ENCODE measurements around the gene SLC22A17. TPM values are rescaled to one million over a fixed set of nuclear protein-coding genes. Genes with fewer than 3 reads are reported as not detected.

The SLC22A17 gene
- total and polyA plus RNA-seq, 2 of the 8 experiments (the other 6 are each of a cell fraction or from before 2014, with no cell fraction given) = 43.0 to 49.0 TPM

DNA sequence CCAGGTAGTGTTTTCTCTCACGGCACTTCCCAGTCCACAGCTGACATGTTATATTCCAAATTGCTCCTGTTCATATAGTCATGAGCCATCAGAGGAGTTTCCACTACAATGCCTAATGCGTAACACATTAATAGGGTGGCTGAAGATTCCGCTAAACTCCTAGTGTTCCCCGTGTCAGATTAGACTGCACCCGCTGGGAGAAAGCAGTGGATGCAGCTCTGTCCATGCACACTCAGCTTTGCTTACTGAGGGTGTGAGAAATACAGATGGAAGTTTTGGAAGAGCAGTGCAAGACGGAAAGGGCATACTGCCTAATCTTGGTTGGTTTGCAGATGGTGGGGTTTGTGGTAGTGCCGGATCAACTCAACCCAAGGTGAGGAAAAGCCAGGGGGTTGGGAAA is 55.6 kb downstream of the SLC22A17 start:
- H2BK15ac ChIP-seq (ENCODE audit: low read length) = no peak overlapping the region
- H3K56ac ChIP-seq (replicated peaks; ENCODE audit: insufficient read length, low read depth, low read length) = no peak overlapping the region
- no peak overlapping the region for H2BK5ac ChIP-seq (ENCODE audit: low read depth, low read length)
- H3K14ac ChIP-seq (ENCODE audit: insufficient read length) = no peak overlapping the region
- H3K79me1 ChIP-seq (ENCODE audit: low read depth, low read length) = no peaks in the 10 kb centered on the region
- no peak overlapping the region for H3K9ac ChIP-seq (replicated peaks in 1 of 4; ENCODE audit: extremely low read depth in 1 of 4, low read depth in 3 of 4, low read length in 3 of 4)
- H3K27me3 ChIP-seq (replicated peaks in 1 of 4; ENCODE audit: control insufficient read depth in 3 of 4, extremely low read depth in 1 of 4, insufficient read depth in 3 of 4, low read length in 3 of 4) = peaks cover 33 to 69% (median 61%) of the 10 kb centered on the region in 4 experiments
- POLR2A ChIA-PET (ENCODE audit: partially characterized antibody) = interaction anchor here (1.3 kb wide), 1 partner anchor 15 kb away, joined by 4 read pairs; no protein-coding TSS in a partner anchor
- H3K79me2 ChIP-seq (ENCODE audit: control insufficient read depth in 1 of 2, insufficient read depth in 2 of 2, low read length in 2 of 2) = no peaks in the 10 kb centered on the region
- no peak overlapping the region for H3K23ac ChIP-seq (ENCODE audit: insufficient read length)
- H4K20me1 ChIP-seq (replicated peaks in 1 of 2; ENCODE audit: control insufficient read depth in 1 of 2, insufficient read depth in 2 of 2, low read length in 2 of 2) = peaks cover 5 to 8% of the 10 kb centered on the region in 2 experiments
- H2BK120ac ChIP-seq (replicated peaks; ENCODE audit: low read depth, low read length) = no peak overlapping the region
- no peak overlapping the region for H4K91ac ChIP-seq (replicated peaks; ENCODE audit: insufficient read length, low read length)
- H3K18ac ChIP-seq (ENCODE audit: extremely low read depth, low read length) = no peak overlapping the region
- H3K36me3 ChIP-seq (ENCODE audit: control insufficient read depth in 2 of 4, insufficient read depth in 4 of 4, low read length in 3 of 4) = no peaks in the 10 kb centered on the region
- no peak overlapping the region for H2AFZ ChIP-seq (ENCODE audit: low read length)
- H3K9me3 ChIP-seq (ENCODE audit: insufficient read depth in 2 of 2, low read depth in 1 of 2, low read length in 1 of 2) = no peaks in the 10 kb centered on the region
- H3K23me2 ChIP-seq (ENCODE audit: low read depth, low read length) = peaks cover 8% of the 10 kb centered on the region; the same call in 1 of the 2 replicates
- DNase-seq (ENCODE audit: low read depth in 1 of 2, low spot score in 2 of 2) (no peak), FAIRE-seq (no peak)
- CTCF ChIA-PET (ENCODE audit: partially characterized antibody) = interaction anchor here (0.6 to 7.2 kb wide), 20 partner anchors 9 to 262 kb away, joined by 3 to 42 read pairs (median 6); partner anchors contain the start of genes BCL2L2, HOMEZ and PABPN1
- WGBS, 2 experiments (ENCODE audit: extremely low coverage in 1 of 2, insufficient coverage in 1 of 2, insufficient read length in 1 of 2, insufficient replicate concordance in 2 of 2, low coverage in 1 of 2, low lambda C conversion rate in 2 of 2, missing lambda C conversion rate in 1 of 2) = 87% methylated on average over 7 of the region's 7 CpGs; no CpG with 5 or more reads in 1 of the 2 experiments
- no peak overlapping the region for H4K8ac ChIP-seq (ENCODE audit: extremely low read depth, insufficient read depth, low read length)
- no peak overlapping the region for H3K27ac ChIP-seq (ENCODE audit: low read depth, low read length)
- no peak overlapping the region for H3K4me2 ChIP-seq (ENCODE audit: insufficient read depth in 1 of 2, low read depth in 2 of 2, low read length in 2 of 2)
- H2BK12ac ChIP-seq (ENCODE audit: low read depth, low read length) = no peak overlapping the region
- H2BK20ac ChIP-seq (ENCODE audit: low read length) = no peak overlapping the region
- no peak overlapping the region for H3K4me3 ChIP-seq (ENCODE audit: extremely low read depth in 1 of 4, insufficient read depth in 2 of 4, low read depth in 3 of 4, low read length in 4 of 4)
- H2AK5ac ChIP-seq (ENCODE audit: low read depth, low read length) = no peak overlapping the region
- no peak overlapping the region for H4K5ac ChIP-seq (ENCODE audit: insufficient read length, low read depth, low read length)
- peaks cover 0 to 4% (median 0%) of the 10 kb centered on the region in 4 experiments; a peak in 4 of 7 replicates for H3K4me1 ChIP-seq (replicated peaks in 1 of 4; ENCODE audit: control insufficient read depth in 3 of 4, insufficient read depth in 4 of 4, low read length in 3 of 4)
- H3K4ac ChIP-seq (replicated peaks; ENCODE audit: insufficient read length, low read depth, low read length) = no peak overlapping the region

Data from H1 (cell line).